T-helper 1 cell treated with Interleukin-12 subunit alpha and Interleukin-12 subunit beta and Interleukin-4 antibody, amounts not matched to agents 30 μg/mL and 1 μg/mL, for 36 hours (primary cell): ENCODE results near the gene NPBWR2.
A peak's percentile ranks its signal among the peaks of the same experiment; 100 is the strongest.
"Not testable (repeated sequence)": the region's sequence is repeated elsewhere in the genome, so short reads cannot be mapped to it uniquely, and the experiment has no call there.

Experiments
- H3K27ac Mint-ChIP-seq: one replicate; pipeline ENCODE4 v1.8.0; 2021; ENCODE audit warnings: mild to moderate bottlenecking, mixed read lengths
- H3K27me3 Mint-ChIP-seq: one replicate; pipeline ENCODE4 v1.8.0; 2021; ENCODE audit warnings: low read depth, mixed read lengths
- H3K36me3 Mint-ChIP-seq: one replicate; pipeline ENCODE4 v1.8.0; 2021; ENCODE audit warnings: low read depth, mixed read lengths
- H3K4me1 Mint-ChIP-seq: one replicate; pipeline ENCODE4 v1.8.0; 2021; ENCODE audit warnings: low read depth, mixed read lengths
- H3K4me3 Mint-ChIP-seq: one replicate; pipeline ENCODE4 v1.8.0; 2021; ENCODE audit warnings: mild to moderate bottlenecking, moderate library complexity, mixed read lengths
- H3K9me3 Mint-ChIP-seq: one replicate; pipeline ENCODE4 v1.8.0; 2021; ENCODE audit warnings: mixed read lengths

Gene NPBWR2

DNA sequence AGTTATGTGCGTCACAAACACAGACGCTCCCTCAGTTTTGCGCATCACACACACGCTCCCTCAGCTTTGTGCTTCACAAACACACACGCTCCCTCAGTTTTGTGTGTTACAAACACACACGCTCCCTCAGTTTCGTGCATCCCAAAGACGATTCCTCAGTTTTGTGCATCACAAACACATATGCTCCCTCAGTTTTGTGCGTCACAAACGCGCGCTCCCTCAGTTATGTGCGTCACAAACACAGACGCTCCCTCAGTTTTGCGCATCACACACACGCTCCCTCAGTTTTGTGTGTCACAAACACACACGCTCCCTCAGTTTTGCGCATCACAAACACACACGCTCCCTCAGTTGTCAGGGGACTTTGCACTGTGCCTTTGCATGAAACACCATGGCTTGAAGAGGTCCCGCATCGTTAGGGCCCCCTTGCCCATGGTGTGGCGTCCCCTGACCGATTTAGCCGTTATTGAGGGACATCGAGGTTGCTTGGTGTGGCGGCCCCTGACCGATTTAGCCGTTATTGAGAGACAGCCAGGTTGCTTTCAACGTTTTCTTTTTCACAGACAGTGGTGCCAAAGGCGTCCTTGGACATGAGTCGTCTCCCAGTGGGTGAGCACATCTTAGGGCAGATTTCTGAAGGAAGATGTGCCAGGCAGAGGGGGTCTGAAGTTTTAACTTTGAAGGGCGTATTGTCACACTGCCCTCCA, 28.8 kb upstream of the NPBWR2 start:
- Mint-ChIP-seq H3K4me3 (no peak overlapping the region), H3K4me1 (no peaks in the 10 kb centered on the region)

DNA sequence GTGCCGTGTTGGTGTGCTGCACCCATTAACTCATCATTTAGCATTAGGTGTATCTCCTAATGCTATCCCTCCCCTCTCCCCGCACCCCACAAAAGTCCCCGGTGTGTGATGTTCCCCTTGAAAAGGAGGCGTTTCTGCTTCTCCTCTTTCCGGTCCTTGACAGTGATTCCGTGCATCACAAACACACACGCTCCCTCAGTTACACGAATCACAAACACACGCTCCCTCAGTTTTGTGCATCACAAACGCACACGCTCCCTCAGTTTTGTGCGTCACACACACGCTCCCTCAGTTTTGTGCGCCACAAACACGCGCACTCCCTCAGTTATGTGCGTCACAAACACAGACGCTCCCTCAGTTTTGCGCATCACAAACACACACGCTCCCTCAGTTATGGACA, 27.4 kb upstream of the NPBWR2 start:
- not testable (repeated sequence) for H3K36me3 Mint-ChIP-seq, H3K27ac Mint-ChIP-seq, H3K4me3 Mint-ChIP-seq, H3K9me3 Mint-ChIP-seq, H3K4me1 Mint-ChIP-seq, H3K27me3 Mint-ChIP-seq

More for the DNA sequence above, 28.8 kb upstream of the NPBWR2 start:
- H3K27me3 Mint-ChIP-seq, result no peaks in the 10 kb centered on the region
- no peaks in the 10 kb centered on the region for H3K9me3 Mint-ChIP-seq
- no peaks in the 10 kb centered on the region for H3K36me3 Mint-ChIP-seq
- H3K27ac Mint-ChIP-seq, result no peak overlapping the region

DNA sequence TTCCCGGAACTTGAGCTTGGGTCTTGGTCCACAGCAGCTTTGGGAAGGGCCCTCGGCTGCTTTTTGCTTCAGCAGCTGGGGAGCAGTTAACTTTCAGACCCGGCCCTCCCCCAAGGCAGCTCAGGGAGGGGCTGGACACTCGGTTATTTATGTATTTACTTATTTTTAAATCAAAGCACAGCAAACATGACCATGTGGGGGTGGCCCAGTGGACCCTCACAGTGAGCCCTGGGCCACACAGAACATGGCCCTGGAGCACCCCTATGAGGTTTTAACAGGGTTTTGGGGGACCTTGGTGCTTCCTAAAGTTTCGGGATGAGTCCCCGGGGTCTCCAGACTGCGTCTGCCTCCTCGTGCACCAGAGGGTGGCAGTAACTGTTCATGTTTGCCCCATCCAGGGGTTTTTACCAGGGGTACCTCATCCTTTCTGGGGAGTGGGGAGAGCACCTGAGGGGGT, 26.6 kb upstream of the NPBWR2 start:
- no peaks in the 10 kb centered on the region for H3K4me1 Mint-ChIP-seq
- no peak overlapping the region for H3K27ac Mint-ChIP-seq
- H3K4me3 Mint-ChIP-seq, result no peak overlapping the region
- no peaks in the 10 kb centered on the region for H3K9me3 Mint-ChIP-seq
- H3K27me3 Mint-ChIP-seq, result peaks cover 4% of the 10 kb centered on the region
- H3K36me3 Mint-ChIP-seq, result no peaks in the 10 kb centered on the region

DNA sequence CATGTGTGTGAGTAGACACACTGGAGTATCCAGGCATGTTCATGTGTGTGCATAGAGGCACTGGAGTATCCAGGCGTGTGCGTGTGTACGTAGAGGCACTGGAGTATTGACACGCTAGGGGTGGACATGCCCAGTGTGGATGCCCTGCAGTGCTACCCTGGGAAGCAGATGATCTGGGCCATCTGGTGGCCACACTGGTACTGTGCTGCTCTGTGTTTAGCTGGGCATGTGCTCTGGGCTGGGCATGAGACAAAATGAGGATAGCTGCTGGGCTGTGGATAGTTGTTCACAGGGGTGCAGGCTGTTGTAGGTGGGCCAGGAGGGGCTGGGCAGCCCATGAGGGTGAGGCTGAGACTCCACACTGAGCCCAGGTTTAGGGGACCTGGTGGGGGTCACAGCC, 24.0 kb upstream of the NPBWR2 start:
- Mint-ChIP-seq H3K27me3 (peaks cover 9% of the 10 kb centered on the region), H3K4me1 (no peaks in the 10 kb centered on the region), H3K27ac (no peak overlapping the region), H3K9me3 (no peaks in the 10 kb centered on the region), H3K4me3 (no peak overlapping the region), H3K36me3 (no peaks in the 10 kb centered on the region)

DNA sequence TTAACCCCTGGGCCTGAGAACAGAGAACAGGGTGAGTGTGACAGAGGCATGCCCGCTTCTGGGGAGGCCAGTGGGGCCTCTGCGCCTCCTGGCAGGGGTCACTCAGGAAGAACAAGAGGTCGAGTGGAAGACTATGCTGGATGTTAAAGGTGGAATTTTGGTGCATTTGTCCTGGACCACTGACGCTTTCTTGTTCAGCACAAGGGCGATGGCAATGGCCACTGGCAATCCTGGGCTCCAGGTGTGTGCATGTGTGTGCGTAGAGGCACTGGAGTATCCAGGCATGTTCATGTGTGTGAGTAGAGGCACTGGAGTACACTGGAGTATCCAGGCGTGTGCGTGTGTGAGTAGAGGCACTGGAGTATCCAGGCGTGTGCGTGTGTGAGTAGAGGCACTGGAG, 23.5 kb upstream of the NPBWR2 start:
- Mint-ChIP-seq H3K9me3 (no peaks in the 10 kb centered on the region), H3K36me3 (no peaks in the 10 kb centered on the region), H3K4me1 (no peaks in the 10 kb centered on the region), H3K4me3 (no peak overlapping the region), H3K27me3 (peaks cover 9% of the 10 kb centered on the region), H3K27ac (no peak overlapping the region)

DNA sequence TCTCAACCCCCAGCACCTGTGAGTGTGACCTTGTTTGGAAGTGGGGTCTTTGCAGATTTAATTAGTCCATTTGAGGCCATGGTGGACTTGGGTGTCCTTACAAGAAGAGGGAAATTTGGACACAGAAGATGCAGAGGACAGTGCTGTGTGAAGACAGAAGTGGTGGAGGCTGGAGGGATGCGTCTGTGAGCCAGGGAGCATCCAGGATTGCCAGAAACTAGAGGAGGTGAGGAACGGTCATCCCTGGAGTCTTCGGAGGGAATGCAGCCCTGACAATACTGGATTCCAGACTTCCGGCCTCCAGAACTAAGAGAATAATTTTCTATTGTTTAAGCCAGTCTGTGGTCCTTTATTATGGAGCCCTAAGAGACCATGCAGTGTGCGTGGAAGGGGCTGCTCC, 22.9 kb upstream of the NPBWR2 start:
- Mint-ChIP-seq H3K36me3 (no peaks in the 10 kb centered on the region), H3K27me3 (peaks cover 10% of the 10 kb centered on the region), H3K9me3 (no peaks in the 10 kb centered on the region), H3K27ac (no peak overlapping the region), H3K4me3 (no peak overlapping the region), H3K4me1 (no peaks in the 10 kb centered on the region)

DNA sequence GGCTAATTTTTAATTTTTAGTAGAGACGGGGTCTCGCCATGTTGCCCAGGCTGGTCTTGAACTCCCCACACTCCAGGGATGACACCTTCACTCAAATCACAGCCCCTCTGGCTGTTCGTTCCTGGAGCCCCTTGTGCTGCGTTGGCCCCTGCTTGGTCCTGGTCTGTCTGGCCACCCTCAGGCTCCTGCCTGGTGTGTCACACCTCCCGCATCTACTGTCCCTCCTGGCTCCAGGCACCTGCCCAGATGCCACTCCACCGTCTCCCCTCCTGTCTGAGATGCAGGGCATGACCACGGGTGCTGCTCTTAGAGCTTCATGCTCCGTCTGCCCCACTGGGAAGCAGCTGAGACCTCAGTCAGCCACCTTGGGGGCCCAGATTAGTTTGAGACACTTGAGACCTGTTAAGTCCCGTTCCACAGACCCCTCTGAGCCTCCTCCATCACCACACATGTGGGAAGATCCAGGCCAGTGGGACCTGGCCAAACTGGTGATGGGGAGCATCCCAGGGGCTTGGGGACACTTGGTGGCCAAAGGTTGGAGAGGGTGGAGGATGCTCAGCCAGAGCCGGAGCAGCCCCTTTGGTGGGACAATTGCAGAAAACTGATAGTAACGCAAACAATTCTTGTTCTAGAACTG, 21.9 kb upstream of the NPBWR2 start:
- Mint-ChIP-seq H3K36me3 (no peaks in the 10 kb centered on the region), H3K9me3 (no peaks in the 10 kb centered on the region), H3K4me3 (no peak overlapping the region), H3K27me3 (peaks cover 12% of the 10 kb centered on the region), H3K27ac (no peak overlapping the region), H3K4me1 (no peaks in the 10 kb centered on the region)

DNA sequence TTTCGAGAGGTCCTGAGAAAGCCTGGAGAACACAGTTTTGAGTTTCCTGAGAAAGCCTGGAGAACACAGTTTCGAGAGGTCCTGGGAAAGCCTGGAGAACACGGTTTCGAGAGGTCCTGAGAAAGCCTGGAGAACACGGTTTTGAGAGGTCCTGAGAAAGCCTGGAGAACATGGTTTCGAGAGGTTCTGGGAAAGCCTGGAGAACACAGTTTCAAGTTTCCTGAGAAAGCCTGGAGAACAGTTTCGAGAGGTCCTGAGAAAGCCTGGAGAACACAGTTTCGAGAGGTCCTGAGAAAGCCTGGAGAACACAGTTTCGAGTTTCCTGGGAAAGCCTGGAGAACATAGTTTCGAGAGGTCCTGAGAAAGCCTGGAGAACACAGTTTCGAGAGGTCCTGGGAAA, 16.2 kb upstream of the NPBWR2 start:
- H3K27me3 Mint-ChIP-seq, result peaks cover 22% of the 10 kb centered on the region
- H3K4me1 Mint-ChIP-seq, H3K36me3 Mint-ChIP-seq, H3K9me3 Mint-ChIP-seq, H3K27ac Mint-ChIP-seq, H3K4me3 Mint-ChIP-seq: not testable (repeated sequence)

DNA sequence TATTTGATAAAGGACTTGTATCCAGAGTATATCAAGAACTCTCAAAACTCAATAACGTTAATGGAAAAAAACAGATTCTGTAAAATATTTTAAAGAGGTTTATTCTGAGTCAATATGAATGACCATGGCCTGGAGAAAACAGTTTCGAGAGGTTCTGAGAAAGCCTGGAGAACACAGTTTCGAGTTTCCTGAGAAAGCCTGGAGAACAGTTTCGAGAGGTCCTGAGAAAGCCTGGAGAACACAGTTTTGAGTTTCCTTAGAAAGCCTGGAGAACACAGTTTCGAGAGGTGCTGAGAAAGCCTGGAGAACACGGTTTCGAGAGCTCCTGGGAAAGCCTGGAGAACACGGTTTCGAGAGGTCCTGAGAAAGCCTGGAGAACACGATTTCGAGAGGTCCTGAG, 15.6 kb upstream of the NPBWR2 start:
- H3K4me1 Mint-ChIP-seq, H3K9me3 Mint-ChIP-seq, H3K27ac Mint-ChIP-seq, H3K4me3 Mint-ChIP-seq, H3K36me3 Mint-ChIP-seq: not testable (repeated sequence)
- peaks cover 18% of the 10 kb centered on the region for H3K27me3 Mint-ChIP-seq

DNA sequence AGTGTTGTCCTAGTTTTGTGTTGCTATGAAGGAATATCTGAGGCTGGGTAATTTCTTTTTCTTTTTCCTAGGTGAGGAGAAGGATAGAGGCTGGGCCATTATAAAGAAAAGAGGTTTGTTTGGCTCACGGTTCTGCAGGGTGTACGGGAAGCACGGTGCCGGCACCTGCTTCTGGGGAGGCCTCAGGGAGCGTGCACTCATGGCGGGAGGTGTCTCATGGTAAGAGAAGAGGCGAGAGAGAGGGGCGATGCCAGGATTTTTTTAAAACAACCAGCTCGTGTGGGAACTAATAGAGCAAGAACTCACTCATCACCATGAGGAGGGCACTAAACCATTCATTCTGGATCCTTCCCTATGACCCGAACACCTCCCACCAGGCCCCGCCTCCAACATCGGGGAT, 14.2 kb upstream of the NPBWR2 start:
- H3K9me3 Mint-ChIP-seq, result no peaks in the 10 kb centered on the region
- no peak overlapping the region for H3K4me3 Mint-ChIP-seq
- peaks cover 18% of the 10 kb centered on the region for H3K27me3 Mint-ChIP-seq
- H3K27ac Mint-ChIP-seq, result no peak overlapping the region
- H3K4me1 Mint-ChIP-seq, result peaks cover 9% of the 10 kb centered on the region
- H3K36me3 Mint-ChIP-seq, result no peaks in the 10 kb centered on the region

DNA sequence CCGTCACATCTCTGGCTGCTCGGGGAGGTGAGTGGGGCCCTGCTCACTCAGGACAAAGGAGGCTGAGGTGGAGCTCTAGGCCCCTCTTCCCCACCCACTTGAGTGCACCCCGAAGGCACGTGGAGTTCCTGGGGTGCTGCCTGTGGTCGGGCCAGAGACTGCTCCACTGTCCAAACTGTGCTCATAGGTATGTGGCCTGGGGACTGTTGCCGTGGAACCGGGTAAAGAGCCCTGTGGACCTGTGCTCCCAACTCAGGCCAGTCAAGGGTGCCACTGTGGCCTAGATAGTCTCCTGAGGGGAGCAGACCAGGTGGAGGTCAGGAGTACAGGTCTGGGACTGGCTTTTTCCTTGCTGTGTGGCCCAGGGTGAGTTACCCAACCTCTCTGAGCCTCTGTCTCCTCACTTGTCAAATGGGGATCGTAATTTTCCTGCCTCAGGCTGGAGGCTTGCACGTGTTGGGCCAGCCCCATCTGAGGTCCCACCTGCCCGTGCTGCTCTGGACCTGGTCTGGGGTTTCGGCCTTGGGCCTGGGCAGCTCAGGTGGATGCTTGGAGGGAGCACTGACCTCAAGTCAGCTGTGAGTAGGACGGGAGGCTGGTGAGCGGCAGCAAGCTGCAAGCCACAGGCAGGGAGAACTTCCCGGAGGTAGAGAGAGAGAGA, 12.4 kb upstream of the NPBWR2 start:
- Mint-ChIP-seq H3K4me3 (peak overlapping the region; percentile 8), H3K9me3 (no peaks in the 10 kb centered on the region), H3K27ac (no peak overlapping the region), H3K36me3 (no peaks in the 10 kb centered on the region), H3K27me3 (peaks cover 14% of the 10 kb centered on the region), H3K4me1 (peaks cover 9% of the 10 kb centered on the region)

DNA sequence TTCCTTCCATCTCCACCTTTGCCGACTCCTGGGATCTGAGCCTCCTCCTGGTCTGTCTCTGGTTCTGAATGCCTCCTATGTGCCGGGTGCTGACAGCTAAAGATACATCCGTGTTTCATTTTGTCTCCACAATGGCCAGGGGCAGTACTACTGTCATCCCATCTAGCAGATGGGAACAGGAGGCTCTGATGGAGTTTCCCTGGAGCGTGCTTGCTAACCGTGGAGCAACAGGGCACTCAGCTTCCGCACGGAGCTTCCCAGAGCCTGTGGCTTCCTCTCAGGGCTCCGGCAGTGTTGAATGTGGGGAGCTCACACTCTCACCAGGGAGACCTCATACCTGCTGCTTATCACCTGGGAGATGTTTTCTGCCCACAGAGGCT, 11.9 kb upstream of the NPBWR2 start:
- no peak overlapping the region for H3K27ac Mint-ChIP-seq
- H3K4me3 Mint-ChIP-seq, result no peak overlapping the region
- no peaks in the 10 kb centered on the region for H3K9me3 Mint-ChIP-seq
- H3K36me3 Mint-ChIP-seq, result no peaks in the 10 kb centered on the region
- H3K27me3 Mint-ChIP-seq, result peaks cover 14% of the 10 kb centered on the region
- H3K4me1 Mint-ChIP-seq, result peaks cover 9% of the 10 kb centered on the region

DNA sequence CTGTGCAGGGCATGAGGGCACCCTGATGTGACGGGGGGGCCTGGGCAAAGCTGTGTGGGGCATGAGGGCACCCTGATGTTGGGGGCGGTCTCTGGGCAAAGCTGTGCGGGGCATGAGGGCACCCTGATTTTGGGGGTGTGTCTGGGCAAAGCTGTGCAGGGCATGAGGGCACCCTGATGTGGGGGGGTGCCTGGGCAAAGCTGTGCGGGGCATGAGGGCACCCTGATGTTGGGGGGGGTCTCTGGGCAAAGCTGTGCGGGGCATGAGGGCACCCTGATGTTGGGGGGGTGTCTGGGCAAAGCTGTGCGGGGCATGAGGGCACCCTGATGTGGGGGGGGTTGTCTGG, 10.0 kb upstream of the NPBWR2 start:
- not testable (repeated sequence) for H3K4me3 Mint-ChIP-seq, H3K36me3 Mint-ChIP-seq, H3K27ac Mint-ChIP-seq, H3K27me3 Mint-ChIP-seq, H3K4me1 Mint-ChIP-seq, H3K9me3 Mint-ChIP-seq

DNA sequence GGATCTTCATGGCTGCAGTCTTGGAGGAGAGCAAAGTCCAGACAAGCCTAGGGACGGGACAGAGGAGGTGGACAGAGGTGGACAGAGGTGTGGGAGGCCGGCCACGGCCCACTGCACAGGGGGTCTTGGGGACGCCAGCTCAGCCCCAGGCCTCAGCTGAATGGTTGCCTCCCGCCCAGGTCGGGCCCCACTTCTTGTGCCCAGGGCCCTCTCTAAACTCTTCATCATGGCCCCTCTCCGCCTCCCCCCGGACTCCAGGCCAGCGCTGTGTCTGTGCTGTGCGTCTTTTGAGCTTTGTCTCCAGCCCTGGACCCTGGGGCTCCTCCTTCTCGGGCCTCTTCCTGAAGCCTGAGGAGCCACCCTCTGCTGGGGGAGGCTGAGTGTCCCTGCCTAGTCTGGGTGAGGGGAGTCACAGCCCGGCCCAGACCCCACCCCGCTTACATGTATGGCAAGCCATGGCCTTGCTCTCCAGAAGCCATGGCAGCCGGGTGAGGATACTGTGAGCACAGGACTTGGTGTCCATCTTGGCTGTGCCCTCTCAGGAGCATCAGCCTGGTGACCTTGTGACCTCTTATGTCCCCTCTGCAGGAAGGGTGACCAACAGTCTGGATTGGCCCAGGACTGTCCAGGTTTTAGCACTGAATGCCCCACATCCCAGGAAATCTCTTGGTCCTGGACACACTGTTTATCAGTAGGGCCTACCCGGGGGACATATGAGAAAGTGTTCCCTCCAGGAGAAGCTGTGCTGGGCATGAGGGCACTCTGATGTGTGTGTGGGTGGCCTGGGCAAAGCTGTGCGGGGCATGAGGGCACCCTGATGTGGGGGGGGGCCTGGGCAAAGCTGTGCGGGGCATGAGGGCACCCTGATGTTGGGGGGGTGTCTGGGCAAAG, 9.4 kb upstream of the NPBWR2 start:
- no peak overlapping the region for H3K4me3 Mint-ChIP-seq
- no peak overlapping the region for H3K27ac Mint-ChIP-seq
- peaks cover 9% of the 10 kb centered on the region for H3K4me1 Mint-ChIP-seq

More for the DNA sequence above, 9.4 kb upstream of the NPBWR2 start:
- H3K36me3 Mint-ChIP-seq, result no peaks in the 10 kb centered on the region
- no peaks in the 10 kb centered on the region for H3K9me3 Mint-ChIP-seq
- peaks cover 6% of the 10 kb centered on the region for H3K27me3 Mint-ChIP-seq
